Calu3 (cell line): ENCODE data around the gene TSSK2. TPM values are rescaled to one million over a fixed set of nuclear protein-coding genes. Genes with fewer than 3 reads are reported as not detected.
"Not testable (repeated sequence)": the region's sequence is repeated elsewhere in the genome, so short reads cannot be mapped to it uniquely, and the experiment has no call there.

Experiments
- Bru-seq: library from RNA; stranded (reverse); fragments of 400-500 nt; gene quantifications from one replicate; lab custom pipeline; 2021; lab: Mats Ljungman, UMichigan
- BruChase-seq, 2 experiments: library from RNA; stranded (reverse); fragments of 400-500 nt; gene quantifications; one replicate each; lab custom pipeline; 2021; lab: Mats Ljungman, UMichigan
- BruUV-seq: library from RNA; stranded (reverse); fragments of 400-500 nt; replicated peaks from 2 replicates; lab custom pipeline; 2021; lab: Mats Ljungman, UMichigan
- CTCF ChIA-PET: fragments of 300-600 bp; sonication (Branson Sonifier 250); formaldehyde crosslinking; loops from one replicate; lab custom pipeline; 2022; ENCODE audit warnings: antibody characterized with exemption; lab: Charles Lee
- DNase-seq: peaks from one replicate; pipeline ENCODE4 v3.0.0; 2022
- H3K27ac Mint-ChIP-seq: one replicate; pipeline ENCODE4 v1.8.0; 2022; ENCODE audit warnings: mixed read lengths; ENCODE audit not compliant: unreplicated experiment
- H3K27me3 Mint-ChIP-seq: one replicate; pipeline ENCODE4 v1.8.0; 2022; ENCODE audit warnings: mixed read lengths; ENCODE audit not compliant: unreplicated experiment
- H3K36me3 Mint-ChIP-seq: one replicate; pipeline ENCODE4 v1.8.0; 2022; ENCODE audit warnings: mild to moderate bottlenecking, moderate library complexity, mixed read lengths; ENCODE audit not compliant: insufficient read depth, unreplicated experiment
- H3K4me1 Mint-ChIP-seq: one replicate; pipeline ENCODE4 v1.8.0; 2022; ENCODE audit warnings: mild to moderate bottlenecking, low read depth, mixed read lengths; ENCODE audit not compliant: unreplicated experiment
- H3K4me3 Mint-ChIP-seq: one replicate; pipeline ENCODE4 v1.8.0; 2022; ENCODE audit warnings: mild to moderate bottlenecking, low read depth, moderate library complexity, mixed read lengths; ENCODE audit not compliant: unreplicated experiment
- H3K9me3 Mint-ChIP-seq: one replicate; pipeline ENCODE4 v1.8.0; 2022; ENCODE audit warnings: low read depth, mixed read lengths; ENCODE audit not compliant: unreplicated experiment
- CTCF ChIP-seq: fragments of 200-600 bp; IDR thresholded peaks from one replicate; pipeline ENCODE4 v1.8.0; 2022; ENCODE audit warnings: antibody characterized with exemption; ENCODE audit not compliant: unreplicated experiment
- intact Hi-C: fragments of 100-400 bp; cut with micrococcal nuclease; formaldehyde crosslinking; loops from one replicate; pipeline ENCODE4 v1.10.0; 2022; ENCODE audit not compliant: unreplicated experiment
- long read RNA-seq: library from polyadenylated mRNA; stranded (forward); transcript quantifications from one replicate; pipeline ENCODE4 v2.0.0, GENCODE V29; 2022
- total RNA-seq: library from RNA; stranded (reverse); gene quantifications from 2 replicates; pipeline ENCODE4 v1.2.3, GENCODE V29; 2022

The TSSK2 gene
- total RNA-seq (not detected in 2 replicates), Bru-seq, nascent RNA (not detected), BruChase-seq, experiment 1, labeled RNA remaining after a 6-hour chase (percentile 17 among the genes with signal in this experiment), BruChase-seq, experiment 2, labeled RNA remaining after a 2-hour chase (percentile 15 among the genes with signal in this experiment)
- long read RNA-seq = 0 reads

- Mint-ChIP-seq H3K9me3 (no peaks in the 10 kb centered on the region), H3K27ac (no peak within 1 kb of the TSS), H3K4me1 (no peaks in the 10 kb centered on the region), H3K4me3 (no peak within 1 kb of the TSS), H3K27me3 (no peaks in the 10 kb centered on the region), H3K36me3 (peaks cover 22% of the 10 kb centered on the region)
- intact Hi-C loops = no loop called here
- no peak for DNase-seq
- BruUV-seq = no TSS peak
- no peak for TF ChIP-seq CTCF
- CTCF ChIA-PET = interaction anchor here (0.9 kb wide), 1 partner anchor 16 kb away, joined by 3 read pairs; no protein-coding TSS in a partner anchor
Measured at GRCh38 chr22:19130959-19131684, at the start of gene TSSK2. Gene TSSK2 (plus strand): TSS chr22:19131308. CDS start chr22:19131400, 92 bp downstream.

GRCh38 chr22:19081351-19081750 is 49.8 kb upstream of the TSSK2 start:
- CTCF ChIA-PET = no interaction called here
- peaks cover 10% of the 10 kb centered on the region for H3K36me3 Mint-ChIP-seq
- H3K27ac Mint-ChIP-seq = no peak overlapping the region
- no peak for TF ChIP-seq CTCF
- no peak overlapping the region for H3K4me3 Mint-ChIP-seq
- H3K4me1 Mint-ChIP-seq = peaks cover 10% of the 10 kb centered on the region
- DNase-seq = no peak
- no peaks in the 10 kb centered on the region for H3K9me3 Mint-ChIP-seq
- BruUV-seq = no TSS peak
- intact Hi-C loops = no loop called here
- H3K27me3 Mint-ChIP-seq = no peaks in the 10 kb centered on the region

GRCh38 chr22:19082101-19082500 is 49.0 kb upstream of the TSSK2 start:
- H3K9me3 Mint-ChIP-seq = no peaks in the 10 kb centered on the region
- no peak overlapping the region for H3K27ac Mint-ChIP-seq
- DNase-seq = no peak
- no peak overlapping the region for H3K4me3 Mint-ChIP-seq
- H3K36me3 Mint-ChIP-seq = peaks cover 13% of the 10 kb centered on the region
- no peaks in the 10 kb centered on the region for H3K27me3 Mint-ChIP-seq
- intact Hi-C loops = no loop called here
- BruUV-seq = no TSS peak
- CTCF ChIA-PET = no interaction called here
- peaks cover 10% of the 10 kb centered on the region for H3K4me1 Mint-ChIP-seq
- TF ChIP-seq CTCF = no peak

GRCh38 chr22:19082793-19083192 is 48.3 kb upstream of the TSSK2 start:
- H3K27me3 Mint-ChIP-seq = no peaks in the 10 kb centered on the region
- H3K4me1 Mint-ChIP-seq = peaks cover 10% of the 10 kb centered on the region
- H3K9me3 Mint-ChIP-seq = no peaks in the 10 kb centered on the region
- H3K27ac Mint-ChIP-seq = no peak overlapping the region
- no peak for TF ChIP-seq CTCF
- H3K36me3 Mint-ChIP-seq = peaks cover 13% of the 10 kb centered on the region
- intact Hi-C loops = no loop called here
- CTCF ChIA-PET = no interaction called here
- DNase-seq = no peak
- H3K4me3 Mint-ChIP-seq = no peak overlapping the region
- no TSS peak for BruUV-seq

- CTCF ChIA-PET, BruUV-seq, H3K9me3 Mint-ChIP-seq, H3K4me3 Mint-ChIP-seq, H3K27ac Mint-ChIP-seq, H3K4me1 Mint-ChIP-seq, H3K27me3 Mint-ChIP-seq, intact Hi-C loops, DNase-seq: not testable (repeated sequence)
- peaks cover 17% of the 10 kb centered on the region for H3K36me3 Mint-ChIP-seq
Measured at GRCh38 chr22:19084126-19084525, 47.0 kb upstream of the TSSK2 start.

- peaks cover 17% of the 10 kb centered on the region for H3K36me3 Mint-ChIP-seq
- H3K4me3 Mint-ChIP-seq, H3K9me3 Mint-ChIP-seq, H3K27me3 Mint-ChIP-seq, intact Hi-C loops, BruUV-seq, H3K4me1 Mint-ChIP-seq, H3K27ac Mint-ChIP-seq, DNase-seq: not testable (repeated sequence)
- CTCF ChIA-PET = interaction anchor here (0.7 to 1.3 kb wide), 4 partner anchors 8 to 537 kb away, joined by 4 to 8 read pairs (median 5); partner anchors contain the start of gene ESS2
Measured at GRCh38 chr22:19084586-19084985, 46.5 kb upstream of the TSSK2 start.
